HCT116 (cell line): ENCODE measurements around the gene CCDC177. TPM values are rescaled to one million over a fixed set of nuclear protein-coding genes. Genes with fewer than 3 reads are reported as not detected.

Source experiments
- ATAC-seq: fragments of 200-7000 bp; cut with Tn5 transposase; 2 replicates; pipeline ENCODE4 v1.9.1; 2020; ENCODE audit warnings: mild to moderate bottlenecking, moderate library complexity
- BruUV-seq: library from RNA; stranded (reverse); fragments of 400-500 nt; replicated peaks from 2 replicates; lab custom pipeline; 2021; lab: Mats Ljungman, UMichigan
- CTCF ChIA-PET: fragments of 300-600 bp; sonication (Branson Sonifier 250); formaldehyde crosslinking; loops from one replicate; lab custom pipeline; 2021; ENCODE audit warnings: antibody characterized with exemption; lab: Charles Lee
- POLR2A ChIA-PET: fragments of 300-600, 350-600 bp; sonication (Branson Sonifier 250); formaldehyde crosslinking; loops from one replicate; lab custom pipeline; 2021; ENCODE audit warnings: antibody characterized with exemption; lab: Charles Lee
- RAD21 ChIA-PET, 2 experiments: fragments of 300-600 bp; sonication (Branson Sonifier 250); formaldehyde crosslinking; loops; one replicate each; lab custom pipeline; 2023; ENCODE audit warnings: low total read pairs in 2 of 2; ENCODE audit not compliant: uncharacterized antibody in 2 of 2, unreplicated experiment in 2 of 2, low non-redundant PET in 1 of 2; lab: Charles Lee
- DNase-seq: peaks from one replicate; pipeline ENCODE4 v3.0.0-alpha.2; 2010; ENCODE audit warnings: low read depth, low spot score
- H2AFZ ChIP-seq: fragments of 200-600 bp; shearing (Covaris generic), sonication (generic); 2 replicates; pipeline ENCODE4 v1.6.1; 2017; ENCODE audit warnings: low read depth, mixed run types, mixed read lengths, antibody characterized with exemption, low read length; ENCODE audit not compliant: poor library complexity, severe bottlenecking
- H3K27ac ChIP-seq: 2 replicates; pipeline ENCODE4 v1.5.1; 2012; ENCODE audit warnings: low read depth, low read length
- H3K27me3 ChIP-seq: fragments of 200-600 bp; sonication (generic); 2 replicates; pipeline ENCODE4 v1.6.1; 2016; ENCODE audit warnings: mixed run types, low read length, mixed read lengths; ENCODE audit not compliant: insufficient read depth
- H3K36me3 ChIP-seq, 2 experiments: fragments of 200-500 bp in 1 of 2; fragments of 200-600 bp in 1 of 2; sonication (Bioruptor generic) in 1 of 2; sonication (generic) in 1 of 2; 2 replicates each; pipeline versions ENCODE4 v1.5.1 to v1.6.1; 2014 to 2016; ENCODE audit warnings: low read length in 2 of 2, inconsistent platforms in 1 of 2, mixed read lengths in 1 of 2, mixed run types in 1 of 2; ENCODE audit not compliant: insufficient read depth in 2 of 2, control insufficient read depth in 1 of 2
- H3K4me1 ChIP-seq, 2 experiments: fragments of 200-600 bp in 1 of 2; sonication (generic) in 1 of 2; 2 replicates each; pipeline versions ENCODE4 v1.5.1 to v1.6.1; 2012 to 2017; ENCODE audit warnings: low read length in 2 of 2, inconsistent platforms in 1 of 2, mild to moderate bottlenecking in 1 of 2, mixed read lengths in 1 of 2, mixed run types in 1 of 2, moderate library complexity in 1 of 2; ENCODE audit not compliant: insufficient read depth in 2 of 2, control insufficient read depth in 1 of 2
- H3K4me2 ChIP-seq: fragments of 200-600 bp; sonication (generic); 2 replicates; pipeline ENCODE4 v1.6.1; 2017; ENCODE audit warnings: mixed run types, low read length, mixed read lengths
- H3K4me3 ChIP-seq, 2 experiments: fragments of 200-600 bp in 1 of 2; sonication (generic) in 1 of 2; replicated peaks in 1 of 2; 2 replicates each; pipeline ENCODE4 v1.5.1; 2011 to 2016; ENCODE audit warnings: low read length in 2 of 2, control low read depth in 1 of 2, low read depth in 1 of 2, mild to moderate bottlenecking in 1 of 2, mixed read lengths in 1 of 2, mixed run types in 1 of 2
- H3K79me2 ChIP-seq: fragments of 200-600 bp; sonication (generic); 2 replicates; pipeline ENCODE4 v1.6.1; 2017; ENCODE audit warnings: mild to moderate bottlenecking, mixed run types, low read length, moderate library complexity, mixed read lengths; ENCODE audit not compliant: insufficient read depth
- H3K9ac ChIP-seq: fragments of 200-600 bp; sonication (generic); 2 replicates; pipeline ENCODE4 v1.6.1; 2016; ENCODE audit warnings: low read length, mixed read lengths
- H3K9me2 ChIP-seq: fragments of 200-600 bp; sonication (generic), shearing (Covaris generic); 2 replicates; pipeline ENCODE4 v1.6.1; 2017; ENCODE audit warnings: mixed run types, mild to moderate bottlenecking, moderate library complexity; ENCODE audit not compliant: insufficient read depth
- H3K9me3 ChIP-seq, 2 experiments: fragments of 200-500 bp in 1 of 2; fragments of 200-600 bp in 1 of 2; sonication (Bioruptor generic) in 1 of 2; sonication (generic) in 1 of 2; 2 replicates each; pipeline ENCODE4 v1.6.1; 2014 to 2017; ENCODE audit warnings: low read length in 2 of 2, mixed read lengths in 2 of 2, inconsistent platforms in 1 of 2, low read depth in 1 of 2, mild to moderate bottlenecking in 1 of 2, mixed run types in 1 of 2, moderate library complexity in 1 of 2; ENCODE audit not compliant: control insufficient read depth in 1 of 2, insufficient read depth in 1 of 2
- H4K20me1 ChIP-seq: fragments of 200-600 bp; sonication (generic), shearing (Covaris generic); 2 replicates; pipeline ENCODE4 v1.6.1; 2017; ENCODE audit warnings: mixed run types, mild to moderate bottlenecking, moderate library complexity; ENCODE audit not compliant: insufficient read depth
- EGR1 ChIP-seq: IDR thresholded peaks from 2 replicates; pipeline ENCODE4 v1.6.1; 2012; ENCODE audit warnings: low read depth
- EZH2 ChIP-seq: fragments of 200-600 bp; sonication (generic); IDR thresholded peaks from 2 replicates; pipeline ENCODE4 v1.6.1; 2017; ENCODE audit warnings: antibody characterized with exemption, mixed run types
- EZH2phosphoT487 ChIP-seq: fragments of 200-600 bp; IDR thresholded peaks from 2 replicates; pipeline ENCODE4 v1.6.1; 2018; ENCODE audit warnings: antibody characterized with exemption, borderline replicate concordance
- JUND ChIP-seq: IDR thresholded peaks from 2 replicates; pipeline ENCODE4 v1.6.1; 2012
- ZFX ChIP-seq: fragments of 450-650 bp; IDR thresholded peaks from 2 replicates; pipeline ENCODE4 v1.6.1; 2017
- intact Hi-C: fragments of 100-400 bp; cut with micrococcal nuclease; formaldehyde crosslinking; loops from 2 replicates; pipeline ENCODE4 v1.10.0; 2022
- total RNA-seq: library from RNA; stranded (reverse); gene quantifications from one replicate; pipeline ENCODE4 v1.2.1, GENCODE V29; 2021; ENCODE audit not compliant: unreplicated experiment
- TF ChIP-seq, protein P1 (sequence below), 3 experiments: fragments of 200-600 bp in 1 of 3; sonication (generic) in 1 of 3; IDR thresholded peaks in 2 of 3; conservative IDR thresholded peaks in 1 of 3; 2 replicates each; pipeline ENCODE4 v1.5.1; 2012 to 2017; ENCODE audit warnings: low read depth in 2 of 3, low read length in 2 of 3, antibody characterized with exemption in 1 of 3, borderline replicate concordance in 1 of 3, control low read depth in 1 of 3, mild to moderate bottlenecking in 1 of 3, mixed read lengths in 1 of 3, mixed run types in 1 of 3, moderate library complexity in 1 of 3; ENCODE audit not compliant: insufficient read depth in 1 of 3
- TF ChIP-seq, protein P2 (sequence below): IDR thresholded peaks from 2 replicates; pipeline ENCODE4 v1.6.1; 2012
- TF ChIP-seq, protein P3 (sequence below): IDR thresholded peaks from 2 replicates; pipeline ENCODE4 v1.6.1; 2012

CCDC177 gene
- total RNA-seq, 1 experiment from 2014 or later: not detected

DNA sequence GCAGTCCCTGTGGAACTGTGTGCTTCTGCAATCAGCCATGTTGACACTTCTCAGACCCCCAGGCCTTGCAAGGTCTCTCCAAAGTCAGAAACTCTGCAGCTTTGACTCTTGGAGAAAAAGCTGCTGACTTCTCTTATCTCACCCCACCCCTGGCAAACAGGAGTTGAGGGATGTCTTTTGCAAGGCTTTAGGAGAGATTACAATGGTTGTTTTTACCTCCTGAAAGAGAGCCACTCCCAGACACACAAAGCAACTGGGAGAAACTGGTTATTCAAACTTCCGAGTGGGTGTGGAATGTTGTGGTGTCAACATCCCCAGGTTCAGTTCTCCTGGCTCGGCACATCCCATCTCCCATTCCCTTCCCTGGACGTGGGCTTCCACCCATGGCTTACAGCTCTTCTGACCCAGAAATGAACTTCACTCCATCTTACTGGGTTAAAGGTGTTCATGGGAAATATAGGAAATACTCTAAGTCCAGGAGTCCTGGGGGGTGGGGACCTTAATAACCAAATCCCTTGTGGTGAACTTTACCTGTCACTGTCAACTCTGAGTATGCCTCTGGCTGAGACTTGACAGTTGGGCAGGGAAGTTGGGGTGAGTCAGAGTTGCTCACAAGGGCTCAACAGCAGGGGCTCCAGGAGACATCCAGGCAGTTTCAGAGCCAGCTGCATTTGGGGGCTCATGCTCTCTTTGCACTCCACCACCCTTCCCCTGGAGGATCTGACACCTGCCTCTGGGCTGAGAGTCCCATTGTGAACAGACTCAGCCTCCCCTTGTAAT is 41.9 kb downstream of the CCDC177 start:
- intact Hi-C loops: no loop called here
- no peak overlapping the region for H3K27ac ChIP-seq
- DNase-seq (no peak), ATAC-seq (peak; percentile 19; the same call in 1 of the 2 replicates)
- H3K27me3 ChIP-seq: no peaks in the 10 kb centered on the region
- H3K79me2 ChIP-seq: no peaks in the 10 kb centered on the region
- H3K36me3 ChIP-seq: no peaks in the 10 kb centered on the region
- CTCF ChIA-PET: interaction anchor here (0.6 kb wide), 1 partner anchor 45 kb away, joined by 3 read pairs; no protein-coding TSS in a partner anchor
- RAD21 ChIA-PET: no interaction called here
- no peak overlapping the region for H3K9ac ChIP-seq
- TF ChIP-seq, protein P1, sequence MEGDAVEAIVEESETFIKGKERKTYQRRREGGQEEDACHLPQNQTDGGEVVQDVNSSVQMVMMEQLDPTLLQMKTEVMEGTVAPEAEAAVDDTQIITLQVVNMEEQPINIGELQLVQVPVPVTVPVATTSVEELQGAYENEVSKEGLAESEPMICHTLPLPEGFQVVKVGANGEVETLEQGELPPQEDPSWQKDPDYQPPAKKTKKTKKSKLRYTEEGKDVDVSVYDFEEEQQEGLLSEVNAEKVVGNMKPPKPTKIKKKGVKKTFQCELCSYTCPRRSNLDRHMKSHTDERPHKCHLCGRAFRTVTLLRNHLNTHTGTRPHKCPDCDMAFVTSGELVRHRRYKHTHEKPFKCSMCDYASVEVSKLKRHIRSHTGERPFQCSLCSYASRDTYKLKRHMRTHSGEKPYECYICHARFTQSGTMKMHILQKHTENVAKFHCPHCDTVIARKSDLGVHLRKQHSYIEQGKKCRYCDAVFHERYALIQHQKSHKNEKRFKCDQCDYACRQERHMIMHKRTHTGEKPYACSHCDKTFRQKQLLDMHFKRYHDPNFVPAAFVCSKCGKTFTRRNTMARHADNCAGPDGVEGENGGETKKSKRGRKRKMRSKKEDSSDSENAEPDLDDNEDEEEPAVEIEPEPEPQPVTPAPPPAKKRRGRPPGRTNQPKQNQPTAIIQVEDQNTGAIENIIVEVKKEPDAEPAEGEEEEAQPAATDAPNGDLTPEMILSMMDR (IDR thresholded peaks at IDR 0.05 in 2 of 3, conservative IDR thresholded peaks at IDR 0.05 in 1 of 3; ENCODE audit: borderline replicate concordance in 1 of 3, insufficient read depth in 1 of 3, low read depth in 2 of 3, low read length in 2 of 3): no peak
- TF ChIP-seq JUND (no peak), EZH2phosphoT487 (no peak), ZFX (no peak), EGR1 (no peak), EZH2 (no peak)
- TF ChIP-seq, protein P2, sequence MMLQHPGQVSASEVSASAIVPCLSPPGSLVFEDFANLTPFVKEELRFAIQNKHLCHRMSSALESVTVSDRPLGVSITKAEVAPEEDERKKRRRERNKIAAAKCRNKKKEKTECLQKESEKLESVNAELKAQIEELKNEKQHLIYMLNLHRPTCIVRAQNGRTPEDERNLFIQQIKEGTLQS: no peak
- TF ChIP-seq, protein P3, sequence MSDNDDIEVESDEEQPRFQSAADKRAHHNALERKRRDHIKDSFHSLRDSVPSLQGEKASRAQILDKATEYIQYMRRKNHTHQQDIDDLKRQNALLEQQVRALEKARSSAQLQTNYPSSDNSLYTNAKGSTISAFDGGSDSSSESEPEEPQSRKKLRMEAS: no peak
- no peaks in the 10 kb centered on the region for H3K9me3 ChIP-seq
- peaks cover 0 to 12% of the 10 kb centered on the region in 2 experiments; a peak in 2 of 4 replicates for H3K4me1 ChIP-seq
- no TSS peak for BruUV-seq
- no peak overlapping the region for H3K4me3 ChIP-seq
- no peaks in the 10 kb centered on the region for H3K9me2 ChIP-seq
- H3K4me2 ChIP-seq: peak overlapping the region; percentile 7; the same call in 1 of the 2 replicates
- no peak overlapping the region for H2AFZ ChIP-seq
- no peaks in the 10 kb centered on the region for H4K20me1 ChIP-seq
- POLR2A ChIA-PET: no interaction called here
